NCI-H1105 treated with DMSO at 0.1 percent for 48 hours (cell line): ENCODE results near the gene SPTAN1.

Source experiments
- DNase-seq: peaks from one replicate; lab custom pipeline; 2025; lab: John Stamatoyannopoulos, UW

Gene SPTAN1

DNA sequence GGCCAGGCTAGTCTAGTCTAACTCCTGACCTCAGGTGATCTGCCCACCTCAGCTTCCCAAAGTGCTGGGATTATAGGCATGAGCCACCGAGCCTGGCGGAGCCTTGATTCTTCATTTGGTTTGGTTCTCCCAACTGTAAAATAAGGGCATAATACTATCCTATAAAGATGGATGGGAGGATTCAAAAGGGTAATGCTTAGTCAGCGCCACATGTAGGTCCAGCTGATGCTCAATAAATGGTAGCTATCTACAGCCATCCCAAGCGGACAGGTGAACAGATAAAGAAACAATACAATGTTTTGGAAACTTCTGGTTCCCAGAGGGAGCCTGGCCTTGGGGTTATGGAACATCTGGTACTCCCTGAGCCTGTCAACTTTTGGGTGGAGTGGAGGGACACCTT lies 123.0 kb downstream of the SPTAN1 start:
- DNase-seq, result no peak

GRCh38 chr9:128677794-128678193 lies 125.4 kb downstream of the SPTAN1 start:
- DNase-seq, result no peak
